GM23338 (cell line): ENCODE data around the gene B4GALNT4. TPM values are rescaled to one million over a fixed set of nuclear protein-coding genes. Genes with fewer than 3 reads are reported as not detected.

Experiments
- ATAC-seq: fragments of 200-7000 bp; cut with Tn5 transposase; 3 replicates; pipeline ENCODE4 v1.9.1; 2020
- DNase-seq: peaks from one replicate; pipeline ENCODE4 v3.0.0-alpha.2; 2015; ENCODE audit warnings: low spot score
- H2AFZ ChIP-seq: fragments of 200-600 bp; sonication (generic); 2 replicates; pipeline ENCODE4 v1.8.0; 2016; ENCODE audit warnings: antibody characterized with exemption, mild to moderate bottlenecking, moderate library complexity
- H3F3A ChIP-seq: fragments of 200-600 bp; sonication (generic); replicated peaks from 2 replicates; pipeline ENCODE4 v1.8.0; 2017; ENCODE audit warnings: antibody characterized with exemption, mixed run types, low read depth
- H3K27ac ChIP-seq: fragments of 200-600 bp; sonication (generic); 2 replicates; pipeline ENCODE4 v1.6.1; 2016; ENCODE audit warnings: low read depth
- H3K27me3 ChIP-seq: fragments of 200-600 bp; sonication (generic); 2 replicates; pipeline ENCODE4 v1.8.0; 2016; ENCODE audit warnings: mild to moderate bottlenecking, mixed run types, moderate library complexity; ENCODE audit not compliant: insufficient read depth
- H3K36me3 ChIP-seq: fragments of 200-600 bp; sonication (generic); 2 replicates; pipeline ENCODE4 v1.8.0; 2016; ENCODE audit warnings: mild to moderate bottlenecking; ENCODE audit not compliant: insufficient read depth
- H3K4me1 ChIP-seq: fragments of 200-600 bp; sonication (generic); 2 replicates; pipeline ENCODE4 v1.8.0; 2016; ENCODE audit warnings: mild to moderate bottlenecking, moderate library complexity; ENCODE audit not compliant: insufficient read depth
- H3K4me2 ChIP-seq: fragments of 200-600 bp; sonication (generic); 2 replicates; pipeline ENCODE4 v1.7.1; 2017; ENCODE audit warnings: mixed run types
- H3K4me3 ChIP-seq: fragments of 200-600 bp; sonication (generic); 2 replicates; pipeline ENCODE4 v1.6.1; 2016; ENCODE audit warnings: mixed run types
- H3K79me2 ChIP-seq: fragments of 200-600 bp; sonication (generic); replicated peaks from 2 replicates; pipeline ENCODE4 v1.8.0; 2017; ENCODE audit warnings: mild to moderate bottlenecking; ENCODE audit not compliant: insufficient read depth
- H3K9me2 ChIP-seq: fragments of 200-600 bp; sonication (generic); 2 replicates; pipeline ENCODE4 v1.8.0; 2017; ENCODE audit not compliant: insufficient read depth
- H4K20me1 ChIP-seq: fragments of 200-600 bp; sonication (generic); replicated peaks from 2 replicates; pipeline ENCODE4 v1.8.0; 2017; ENCODE audit warnings: mild to moderate bottlenecking; ENCODE audit not compliant: insufficient read depth
- H3K27ac Mint-ChIP-seq: 2 replicates; pipeline ENCODE4 v1.8.0; 2020; ENCODE audit warnings: inconsistent platforms, mild to moderate bottlenecking, moderate library complexity, mixed read lengths
- H3K27me3 Mint-ChIP-seq: 3 replicates; pipeline ENCODE4 v1.8.0; 2022; ENCODE audit warnings: low read depth, mild to moderate bottlenecking, moderate library complexity, mixed read lengths, inconsistent platforms; ENCODE audit not compliant: insufficient read depth, poor library complexity
- H3K36me3 Mint-ChIP-seq: 3 replicates; pipeline ENCODE4 v1.8.0; 2021; ENCODE audit warnings: low read depth, mild to moderate bottlenecking, inconsistent platforms, moderate library complexity, mixed read lengths
- H3K4me1 Mint-ChIP-seq: 3 replicates; pipeline ENCODE4 v1.8.0; 2020; ENCODE audit warnings: mild to moderate bottlenecking, inconsistent platforms, mixed read lengths
- H3K4me3 Mint-ChIP-seq: 3 replicates; pipeline ENCODE4 v1.8.0; 2021; ENCODE audit warnings: moderate library complexity, mild to moderate bottlenecking, inconsistent platforms, mixed read lengths
- H3K9me3 Mint-ChIP-seq: 3 replicates; pipeline ENCODE4 v1.8.0; 2020; ENCODE audit warnings: moderate library complexity, mild to moderate bottlenecking, inconsistent platforms, mixed read lengths
- CREB1 ChIP-seq: fragments of 250-450 bp; sonication (Bioruptor Pico); IDR thresholded peaks from 2 replicates; pipeline ENCODE4 v1.5.0; 2020; ENCODE audit warnings: low read depth, mild to moderate bottlenecking, moderate library complexity
- JUNB ChIP-seq: IDR thresholded peaks from one replicate; pipeline ENCODE4 v1.6.1; 2016; ENCODE audit warnings: antibody characterized with exemption; ENCODE audit not compliant: unreplicated experiment
- POLR2AphosphoS5 ChIP-seq: IDR thresholded peaks from 2 replicates; pipeline ENCODE4 v1.6.1; 2016; ENCODE audit warnings: antibody characterized with exemption, low read depth
- STAT1 ChIP-seq: IDR thresholded peaks from one replicate; pipeline ENCODE4 v1.6.1; 2016; ENCODE audit warnings: antibody characterized with exemption; ENCODE audit not compliant: unreplicated experiment
- ZNF114 ChIP-seq: fragments of 250-450 bp; sonication (Bioruptor Pico); IDR thresholded peaks from 2 replicates; pipeline ENCODE4 v1.5.0; 2020; ENCODE audit warnings: mild to moderate bottlenecking, moderate library complexity
- ZNF331 ChIP-seq: fragments of 250-450 bp; sonication (Bioruptor Pico); IDR thresholded peaks from 2 replicates; pipeline ENCODE4 v1.5.0; 2020; ENCODE audit warnings: low read depth, mild to moderate bottlenecking, moderate library complexity
- ZNF462 ChIP-seq: fragments of 250-450 bp; sonication (Bioruptor Pico); IDR thresholded peaks from 2 replicates; pipeline ENCODE4 v1.5.0; 2020; ENCODE audit warnings: mild to moderate bottlenecking, moderate library complexity
- polyA plus RNA-seq: library from polyadenylated mRNA; unstranded; fragments of >200 nt; fragmentation: Nextera tagmentation; extraction: Ambion mirVana; gene quantifications from 2 replicates; pipeline ENCODE4 v1.2.1, GENCODE V29; 2016
- total RNA-seq: library from RNA; depleted of rRNA; stranded (reverse); fragments of >200 nt; shearing (Covaris generic); gene quantifications from 2 replicates; pipeline ENCODE4 v1.2.3, GENCODE V29; 2014
- TF ChIP-seq, protein P1 (sequence below): IDR thresholded peaks from 2 replicates; pipeline ENCODE4 v1.6.1; 2016; ENCODE audit warnings: antibody characterized with exemption
- TF ChIP-seq, protein P2 (sequence below), 2 experiments: fragments of 200-600 bp in 1 of 2; sonication (generic) in 1 of 2; conservative IDR thresholded peaks; 2 replicates each; pipeline versions ENCODE4 v1.5.1 to v1.6.1; 2016 to 2017; ENCODE audit warnings: antibody characterized with exemption in 2 of 2, low read depth in 2 of 2, mild to moderate bottlenecking in 2 of 2, moderate library complexity in 1 of 2

Gene B4GALNT4
- total and polyA plus RNA-seq, 2 experiments from 2014 or later: 49.9 to 92.6 TPM

GRCh38 chr11:405323-405953 lies 36.1 kb downstream of the B4GALNT4 start:
- H3F3A ChIP-seq: no peaks in the 10 kb centered on the region
- H2AFZ ChIP-seq: no peak overlapping the region
- Mint-ChIP-seq H3K36me3 (no peaks in the 10 kb centered on the region; the same call in 2 of the 3 replicates), H3K27me3 (peaks cover 8% of the 10 kb centered on the region), H3K27ac (no peak overlapping the region), H3K4me3 (peak overlapping the region; percentile 38; the same call in 2 of the 3 replicates), H3K9me3 (peaks cover 10% of the 10 kb centered on the region; the same call in 2 of the 3 replicates), H3K4me1 (no peaks in the 10 kb centered on the region; the same call in 2 of the 3 replicates)
- no peaks in the 10 kb centered on the region; the same call in 1 of the 2 replicates for H4K20me1 ChIP-seq
- no peak overlapping the region for H3K4me3 ChIP-seq
- no peaks in the 10 kb centered on the region for H3K36me3 ChIP-seq
- no peak overlapping the region for H3K27ac ChIP-seq
- H3K4me1 ChIP-seq: no peaks in the 10 kb centered on the region
- no peak overlapping the region; the same call in 1 of the 2 replicates for H3K4me2 ChIP-seq
- H3K27me3 ChIP-seq: no peaks in the 10 kb centered on the region
- TF ChIP-seq CREB1 (CRISPR knock-in tag) (no peak), JUNB (no peak), ZNF114 (CRISPR knock-in tag) (no peak)
- TF ChIP-seq, protein P1, sequence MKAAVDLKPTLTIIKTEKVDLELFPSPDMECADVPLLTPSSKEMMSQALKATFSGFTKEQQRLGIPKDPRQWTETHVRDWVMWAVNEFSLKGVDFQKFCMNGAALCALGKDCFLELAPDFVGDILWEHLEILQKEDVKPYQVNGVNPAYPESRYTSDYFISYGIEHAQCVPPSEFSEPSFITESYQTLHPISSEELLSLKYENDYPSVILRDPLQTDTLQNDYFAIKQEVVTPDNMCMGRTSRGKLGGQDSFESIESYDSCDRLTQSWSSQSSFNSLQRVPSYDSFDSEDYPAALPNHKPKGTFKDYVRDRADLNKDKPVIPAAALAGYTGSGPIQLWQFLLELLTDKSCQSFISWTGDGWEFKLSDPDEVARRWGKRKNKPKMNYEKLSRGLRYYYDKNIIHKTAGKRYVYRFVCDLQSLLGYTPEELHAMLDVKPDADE: no peak
- TF ChIP-seq, protein P2, sequence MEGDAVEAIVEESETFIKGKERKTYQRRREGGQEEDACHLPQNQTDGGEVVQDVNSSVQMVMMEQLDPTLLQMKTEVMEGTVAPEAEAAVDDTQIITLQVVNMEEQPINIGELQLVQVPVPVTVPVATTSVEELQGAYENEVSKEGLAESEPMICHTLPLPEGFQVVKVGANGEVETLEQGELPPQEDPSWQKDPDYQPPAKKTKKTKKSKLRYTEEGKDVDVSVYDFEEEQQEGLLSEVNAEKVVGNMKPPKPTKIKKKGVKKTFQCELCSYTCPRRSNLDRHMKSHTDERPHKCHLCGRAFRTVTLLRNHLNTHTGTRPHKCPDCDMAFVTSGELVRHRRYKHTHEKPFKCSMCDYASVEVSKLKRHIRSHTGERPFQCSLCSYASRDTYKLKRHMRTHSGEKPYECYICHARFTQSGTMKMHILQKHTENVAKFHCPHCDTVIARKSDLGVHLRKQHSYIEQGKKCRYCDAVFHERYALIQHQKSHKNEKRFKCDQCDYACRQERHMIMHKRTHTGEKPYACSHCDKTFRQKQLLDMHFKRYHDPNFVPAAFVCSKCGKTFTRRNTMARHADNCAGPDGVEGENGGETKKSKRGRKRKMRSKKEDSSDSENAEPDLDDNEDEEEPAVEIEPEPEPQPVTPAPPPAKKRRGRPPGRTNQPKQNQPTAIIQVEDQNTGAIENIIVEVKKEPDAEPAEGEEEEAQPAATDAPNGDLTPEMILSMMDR (conservative IDR thresholded peaks at IDR 0.05; ENCODE audit: low read depth in 2 of 2): peak in 1 of 2 experiments; percentile 56; a peak in 2 of 4 replicates
- no peaks in the 10 kb centered on the region for H3K79me2 ChIP-seq
- no peaks in the 10 kb centered on the region for H3K9me2 ChIP-seq
- ATAC-seq (peak; percentile 6; the same call in 2 of the 3 replicates), DNase-seq (no peak)

DNA sequence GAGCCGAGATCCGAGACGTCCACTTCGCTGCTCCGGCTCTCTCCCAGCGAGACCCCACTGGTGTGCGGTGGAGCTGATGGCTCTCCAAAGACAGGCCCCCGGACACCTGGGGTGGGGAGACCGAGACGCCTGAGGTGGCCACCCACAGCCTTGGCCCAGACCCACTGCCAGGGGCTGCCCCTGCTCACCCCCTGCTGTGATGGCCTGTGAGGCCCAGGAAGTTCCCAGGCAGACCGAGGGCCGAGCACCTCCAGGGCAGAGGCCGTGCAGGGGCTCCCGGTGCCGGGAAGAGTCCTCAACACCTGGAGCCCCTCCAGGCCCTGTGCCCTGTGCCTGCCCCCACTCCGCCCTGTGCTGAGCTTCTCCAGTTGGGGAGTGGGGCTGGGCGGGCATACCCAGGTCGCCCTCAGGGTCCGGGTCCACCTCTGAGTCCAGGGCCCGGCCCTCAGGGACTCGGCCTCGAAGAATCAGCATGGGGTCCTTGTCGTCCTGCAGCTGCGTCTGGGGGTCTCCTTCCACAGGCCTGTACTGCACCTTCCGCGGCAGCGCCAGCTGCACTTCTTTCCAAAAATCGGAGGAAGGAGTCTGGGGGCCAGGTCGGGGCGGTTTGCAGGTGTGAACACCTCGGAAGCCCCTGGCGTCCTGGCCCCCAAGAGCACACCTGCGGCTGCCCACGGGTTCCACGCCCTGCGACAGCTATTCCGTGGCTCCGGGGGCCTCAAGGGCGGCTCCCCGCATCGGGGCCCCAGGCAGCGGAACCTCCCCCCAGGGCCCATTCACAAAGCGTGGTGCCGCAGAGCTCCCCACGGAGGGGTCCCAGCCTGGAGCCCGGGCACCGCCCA lies 36.9 kb downstream of the B4GALNT4 start:
- Histone ChIP-seq H3K9me2 (no peaks in the 10 kb centered on the region), H2AFZ (no peak overlapping the region), H3K79me2 (no peaks in the 10 kb centered on the region), H3K4me2 (peak overlapping the region; percentile 80), H3K4me3 (peak overlapping the region; percentile 59), H3K4me1 (no peaks in the 10 kb centered on the region), H3F3A (no peaks in the 10 kb centered on the region), H3K27ac (no peak overlapping the region), H3K36me3 (no peaks in the 10 kb centered on the region), H4K20me1 (no peaks in the 10 kb centered on the region; the same call in 1 of the 2 replicates), H3K27me3 (no peaks in the 10 kb centered on the region)
- H3K36me3 Mint-ChIP-seq: no peaks in the 10 kb centered on the region; the same call in 2 of the 3 replicates
- H3K4me3 Mint-ChIP-seq: peak overlapping the region; percentile 36; the same call in 1 of the 3 replicates
- peaks cover 10% of the 10 kb centered on the region; the same call in 2 of the 3 replicates for H3K9me3 Mint-ChIP-seq
- H3K4me1 Mint-ChIP-seq: no peaks in the 10 kb centered on the region; the same call in 2 of the 3 replicates
- ATAC-seq (peak; percentile 4; the same call in 2 of the 3 replicates), DNase-seq (no peak)
- H3K27me3 Mint-ChIP-seq: peaks cover 8% of the 10 kb centered on the region
- H3K27ac Mint-ChIP-seq: no peak overlapping the region
- no peak for TF ChIP-seq STAT1
- no peak for TF ChIP-seq POLR2AphosphoS5
- no peak for TF ChIP-seq ZNF462 (CRISPR knock-in tag)
- TF ChIP-seq ZNF331 (CRISPR knock-in tag): no peak
